Thoracic aorta (tissue), 2 donors: ENCODE results near the gene SYNM. TPM values are rescaled to one million over a fixed set of nuclear protein-coding genes. Genes with fewer than 3 reads are reported as not detected.
"Not testable (repeated sequence)": the region's sequence is repeated elsewhere in the genome, so short reads cannot be mapped to it uniquely, and the experiment has no call there.

Experiments
- ATAC-seq: fragments of 150-250 bp; one replicate; pipeline ENCODE4 v1.8.0; 2017; ENCODE audit warnings: low read depth; ENCODE audit not compliant: insufficient number of reproducible peaks, low FRiP score
- DNase-seq: peaks from one replicate; pipeline ENCODE4 v3.0.0-alpha.2; 2020; ENCODE audit warnings: low spot score
- H3K27ac ChIP-seq, 2 donors: fragments of 200-600 bp; sonication (generic); 1 replicate in 1 of 2; 2 replicates in 1 of 2; pipeline ENCODE4 v1.5.1; 2016; ENCODE audit warnings: mild to moderate bottlenecking in 2 of 2, moderate library complexity in 2 of 2
- H3K27me3 ChIP-seq: fragments of 200-600 bp; sonication (generic); replicated peaks from 2 replicates; pipeline ENCODE4 v1.6.0; 2016; ENCODE audit warnings: mild to moderate bottlenecking; ENCODE audit not compliant: insufficient read depth
- H3K36me3 ChIP-seq: fragments of 200-600 bp; sonication (generic); one replicate; pipeline ENCODE4 v1.5.1; 2016
- H3K4me1 ChIP-seq, 2 donors: fragments of 200-600 bp; sonication (generic); 1 replicate in 1 of 2; 2 replicates in 1 of 2; pipeline versions ENCODE4 v1.5.1 to v1.6.0; 2016; ENCODE audit warnings: low read depth in 2 of 2, mild to moderate bottlenecking in 1 of 2; ENCODE audit not compliant: control insufficient read depth in 1 of 2
- H3K4me3 ChIP-seq: fragments of 200-600 bp; sonication (generic); 2 replicates; pipeline ENCODE4 v1.5.1; 2016; ENCODE audit warnings: mild to moderate bottlenecking
- H3K9me3 ChIP-seq: fragments of 200-600 bp; sonication (generic); 2 replicates; pipeline ENCODE4 v1.5.1; 2016
- total RNA-seq, 2 donors: library from RNA; depleted of rRNA; stranded (reverse); fragments of >200 nt; gene quantifications; one replicate each; pipeline versions ENCODE4 v1.1.0 to v1.2.3, GENCODE V29; 2016
- TF ChIP-seq, protein P1 (sequence below): fragments of 200-600 bp; sonication (generic); IDR thresholded peaks from one replicate; pipeline ENCODE4 v1.5.1; 2019; ENCODE audit warnings: antibody characterized with exemption

SYNM gene
- total RNA-seq, 2 donors from 2014 or later: 60.9 to 102 TPM

DNA sequence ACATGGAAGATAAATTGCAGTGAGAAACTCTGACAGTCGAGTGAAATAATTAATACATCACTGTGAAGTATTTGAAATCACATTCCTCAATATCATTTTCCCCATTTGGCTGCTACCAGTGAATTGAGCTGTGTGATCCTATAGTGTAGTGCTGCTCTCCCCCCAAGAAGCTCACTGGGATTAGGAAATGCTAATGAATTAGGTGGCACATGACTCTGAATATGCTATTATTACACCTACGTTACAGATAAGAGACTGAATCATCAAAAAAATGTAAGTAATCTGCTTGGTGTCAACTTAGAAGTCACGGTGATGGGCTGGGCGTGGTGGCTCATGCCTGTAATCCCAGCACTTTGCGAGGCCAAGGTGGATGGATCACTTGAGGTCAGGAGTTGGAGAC lies 34.7 kb upstream of the SYNM start:
- no peaks in the 10 kb centered on the region for H3K4me1 ChIP-seq
- H3K9me3 ChIP-seq: no peaks in the 10 kb centered on the region
- no peak overlapping the region for H3K4me3 ChIP-seq
- TF ChIP-seq, protein P1, sequence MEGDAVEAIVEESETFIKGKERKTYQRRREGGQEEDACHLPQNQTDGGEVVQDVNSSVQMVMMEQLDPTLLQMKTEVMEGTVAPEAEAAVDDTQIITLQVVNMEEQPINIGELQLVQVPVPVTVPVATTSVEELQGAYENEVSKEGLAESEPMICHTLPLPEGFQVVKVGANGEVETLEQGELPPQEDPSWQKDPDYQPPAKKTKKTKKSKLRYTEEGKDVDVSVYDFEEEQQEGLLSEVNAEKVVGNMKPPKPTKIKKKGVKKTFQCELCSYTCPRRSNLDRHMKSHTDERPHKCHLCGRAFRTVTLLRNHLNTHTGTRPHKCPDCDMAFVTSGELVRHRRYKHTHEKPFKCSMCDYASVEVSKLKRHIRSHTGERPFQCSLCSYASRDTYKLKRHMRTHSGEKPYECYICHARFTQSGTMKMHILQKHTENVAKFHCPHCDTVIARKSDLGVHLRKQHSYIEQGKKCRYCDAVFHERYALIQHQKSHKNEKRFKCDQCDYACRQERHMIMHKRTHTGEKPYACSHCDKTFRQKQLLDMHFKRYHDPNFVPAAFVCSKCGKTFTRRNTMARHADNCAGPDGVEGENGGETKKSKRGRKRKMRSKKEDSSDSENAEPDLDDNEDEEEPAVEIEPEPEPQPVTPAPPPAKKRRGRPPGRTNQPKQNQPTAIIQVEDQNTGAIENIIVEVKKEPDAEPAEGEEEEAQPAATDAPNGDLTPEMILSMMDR: no peak
- H3K27me3 ChIP-seq: no peaks in the 10 kb centered on the region
- H3K27ac ChIP-seq: no peak overlapping the region
- ATAC-seq (no peak), DNase-seq (no peak)
- no peaks in the 10 kb centered on the region for H3K36me3 ChIP-seq

DNA sequence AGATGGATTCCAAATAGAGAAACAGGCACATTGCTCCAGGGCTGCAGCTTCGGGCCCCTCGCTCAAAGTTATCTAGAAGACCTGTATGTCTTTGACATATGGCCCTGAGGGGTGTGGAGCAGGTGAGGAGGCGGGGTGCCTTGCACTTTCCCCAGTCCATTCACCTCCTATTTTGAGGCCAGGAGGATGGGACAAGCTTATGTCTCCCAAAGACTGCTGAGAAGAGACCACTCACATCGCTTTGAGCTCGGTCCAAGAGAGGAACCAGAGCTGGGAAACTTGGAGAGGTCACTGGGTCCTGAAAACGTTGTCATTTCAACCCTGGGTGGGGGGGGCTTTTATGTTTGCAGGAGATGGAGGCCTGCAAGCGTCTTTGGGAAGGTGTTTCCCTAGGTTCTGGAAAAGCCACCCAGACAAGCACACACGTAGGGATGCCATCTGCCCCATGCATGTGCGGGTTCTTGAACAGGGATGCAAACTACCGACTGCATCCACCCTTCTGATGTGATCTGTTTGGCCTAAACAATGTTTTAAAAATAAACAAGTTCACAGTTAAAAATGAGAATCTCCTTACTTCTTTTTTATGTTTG lies 33.7 kb upstream of the SYNM start:
- no peaks in the 10 kb centered on the region for H3K9me3 ChIP-seq
- no peak for ATAC-seq
- H3K4me1 ChIP-seq: no peaks in the 10 kb centered on the region
- TF ChIP-seq, protein P1: no peak
- no peak overlapping the region for H3K27ac ChIP-seq
- no peaks in the 10 kb centered on the region for H3K36me3 ChIP-seq
- no peak for DNase-seq
- H3K4me3 ChIP-seq: no peak overlapping the region
- no peaks in the 10 kb centered on the region for H3K27me3 ChIP-seq

DNA sequence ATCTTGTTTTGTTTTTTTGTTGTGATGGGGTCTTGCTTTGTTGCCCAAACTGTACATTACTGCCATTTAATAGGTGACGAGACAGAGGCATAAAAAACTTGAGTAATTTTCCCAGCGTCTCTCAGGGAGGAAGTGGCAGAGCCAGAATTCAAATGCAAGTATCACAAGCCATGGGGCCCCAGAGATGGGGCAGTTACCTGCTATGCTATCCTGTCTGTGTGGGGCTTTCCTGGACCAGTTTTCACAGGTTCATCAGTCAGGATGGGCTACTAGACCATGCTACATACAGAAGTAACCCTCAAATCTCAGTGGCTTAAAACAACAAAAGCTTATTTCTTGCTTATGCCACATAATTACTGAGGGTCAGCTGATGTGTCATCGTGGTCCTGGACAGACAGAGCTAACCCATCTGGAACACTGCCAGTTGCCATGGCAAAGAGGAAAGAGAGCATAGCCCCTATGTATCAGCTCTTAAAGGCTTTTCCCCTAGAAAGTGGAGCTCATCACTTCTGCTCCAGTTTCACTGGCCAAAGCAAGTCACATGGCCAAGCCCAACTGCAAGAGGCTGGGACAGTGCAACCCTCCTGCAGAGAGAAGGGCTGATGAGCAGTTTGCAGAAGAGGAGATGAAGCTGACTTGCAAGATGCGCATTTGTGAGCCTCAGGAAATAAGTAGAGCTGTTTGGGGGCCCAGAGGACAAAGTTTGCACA lies 31.7 kb upstream of the SYNM start:
- H3K27ac ChIP-seq: no peak overlapping the region
- DNase-seq (no peak), ATAC-seq (no peak)
- no peaks in the 10 kb centered on the region for H3K27me3 ChIP-seq
- no peaks in the 10 kb centered on the region for H3K4me1 ChIP-seq
- TF ChIP-seq, protein P1: no peak
- no peak overlapping the region for H3K4me3 ChIP-seq
- no peaks in the 10 kb centered on the region for H3K9me3 ChIP-seq
- no peaks in the 10 kb centered on the region for H3K36me3 ChIP-seq

DNA sequence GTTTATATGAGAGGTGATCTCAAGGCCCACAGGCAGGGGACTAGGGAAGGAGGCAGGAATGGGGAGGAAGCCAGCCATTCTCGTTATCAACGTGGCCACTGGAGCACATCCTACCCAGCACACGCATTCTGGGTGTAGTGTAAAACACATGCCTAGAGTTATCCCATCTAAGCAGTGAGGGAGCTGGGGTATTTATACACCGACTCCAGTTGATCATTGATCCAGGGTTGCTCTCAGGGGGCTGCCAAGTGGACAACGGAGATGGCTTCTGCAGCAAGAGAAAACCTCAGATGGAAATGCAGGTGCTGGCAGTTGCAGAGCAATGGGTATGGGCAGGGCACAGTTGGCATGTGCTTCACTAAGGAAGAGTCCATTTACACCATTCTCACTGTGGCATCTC lies 30.4 kb upstream of the SYNM start:
- no peak overlapping the region for H3K27ac ChIP-seq
- H3K4me1 ChIP-seq: no peaks in the 10 kb centered on the region
- no peaks in the 10 kb centered on the region for H3K27me3 ChIP-seq
- no peaks in the 10 kb centered on the region for H3K9me3 ChIP-seq
- no peaks in the 10 kb centered on the region for H3K36me3 ChIP-seq
- ATAC-seq (no peak), DNase-seq (no peak)
- H3K4me3 ChIP-seq: no peak overlapping the region
- TF ChIP-seq, protein P1: no peak

DNA sequence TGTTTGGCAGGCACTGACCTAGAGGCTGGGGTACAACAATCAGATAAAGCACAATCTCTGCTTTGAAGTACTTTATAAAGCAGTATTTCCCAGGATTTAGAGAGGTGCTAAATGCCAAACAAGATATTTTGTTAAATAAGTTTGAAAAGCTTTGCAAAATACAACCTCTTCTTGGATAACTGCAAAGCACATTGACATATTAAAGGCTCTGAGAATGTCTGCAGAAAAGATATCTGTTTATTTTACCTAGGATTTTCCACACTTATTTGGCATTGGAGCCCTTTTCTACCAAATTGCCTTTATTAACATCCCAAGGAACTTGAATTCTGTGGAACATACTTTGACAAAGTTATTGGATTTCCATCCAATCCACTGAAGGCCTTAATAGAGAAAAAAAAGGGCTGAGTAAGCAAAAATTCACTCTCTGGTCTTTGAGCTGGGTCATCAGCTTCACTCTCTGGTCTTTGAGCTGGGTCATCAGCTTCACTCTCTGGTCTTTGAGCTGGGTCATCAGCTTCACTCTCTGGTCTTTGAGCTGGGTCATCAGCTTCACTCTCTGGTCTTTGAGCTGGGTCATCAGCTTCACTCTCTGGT lies 29.7 kb upstream of the SYNM start:
- H3K4me1 ChIP-seq, ATAC-seq, H3K4me3 ChIP-seq, H3K9me3 ChIP-seq, H3K27ac ChIP-seq, H3K36me3 ChIP-seq, DNase-seq, H3K27me3 ChIP-seq: not testable (repeated sequence)
